Prostate gland (tissue), 2 donors: ENCODE measurements around the gene SLC7A4.

ENCODE experiments used
- POLR2AphosphoS5 ChIP-seq: sonication (generic); formaldehyde crosslinking; IDR thresholded peaks from one replicate; pipeline ENCODE4 v1.6.1; 2017; ENCODE audit warnings: antibody characterized with exemption
- TF ChIP-seq, protein P1 (sequence below), 4 experiments: fragments of 200-600 bp in 2 of 4; fragments of 450-650 bp in 2 of 4; sonication (generic) in 2 of 4; IDR thresholded peaks; 1 replicate in 3 of 4; 2 replicates in 1 of 4; pipeline ENCODE4 v1.5.1; 2016 to 2019; ENCODE audit warnings: antibody characterized with exemption in 4 of 4, mild to moderate bottlenecking in 2 of 4, moderate library complexity in 2 of 4

DNA sequence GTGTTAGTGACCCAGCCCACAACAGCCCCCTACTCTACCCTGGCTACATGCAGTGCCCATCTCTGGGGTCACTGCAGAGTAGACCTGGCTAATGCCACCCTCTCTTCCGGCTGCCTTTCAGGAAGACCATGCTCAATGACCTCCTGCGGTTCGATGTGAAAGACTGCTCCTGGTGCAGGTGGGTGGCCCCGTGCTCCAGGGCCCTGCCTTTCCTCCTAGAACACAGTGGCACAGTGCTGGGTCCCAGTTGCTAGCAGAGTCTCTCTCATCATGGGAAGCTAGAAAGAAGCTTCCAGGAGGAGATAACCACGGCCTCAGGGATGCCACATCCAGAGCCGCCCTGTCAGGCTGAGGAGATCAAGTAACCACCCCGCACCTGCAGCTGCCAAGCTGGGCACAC lies 46.6 kb downstream of the SLC7A4 start:
- TF ChIP-seq, protein P1, sequence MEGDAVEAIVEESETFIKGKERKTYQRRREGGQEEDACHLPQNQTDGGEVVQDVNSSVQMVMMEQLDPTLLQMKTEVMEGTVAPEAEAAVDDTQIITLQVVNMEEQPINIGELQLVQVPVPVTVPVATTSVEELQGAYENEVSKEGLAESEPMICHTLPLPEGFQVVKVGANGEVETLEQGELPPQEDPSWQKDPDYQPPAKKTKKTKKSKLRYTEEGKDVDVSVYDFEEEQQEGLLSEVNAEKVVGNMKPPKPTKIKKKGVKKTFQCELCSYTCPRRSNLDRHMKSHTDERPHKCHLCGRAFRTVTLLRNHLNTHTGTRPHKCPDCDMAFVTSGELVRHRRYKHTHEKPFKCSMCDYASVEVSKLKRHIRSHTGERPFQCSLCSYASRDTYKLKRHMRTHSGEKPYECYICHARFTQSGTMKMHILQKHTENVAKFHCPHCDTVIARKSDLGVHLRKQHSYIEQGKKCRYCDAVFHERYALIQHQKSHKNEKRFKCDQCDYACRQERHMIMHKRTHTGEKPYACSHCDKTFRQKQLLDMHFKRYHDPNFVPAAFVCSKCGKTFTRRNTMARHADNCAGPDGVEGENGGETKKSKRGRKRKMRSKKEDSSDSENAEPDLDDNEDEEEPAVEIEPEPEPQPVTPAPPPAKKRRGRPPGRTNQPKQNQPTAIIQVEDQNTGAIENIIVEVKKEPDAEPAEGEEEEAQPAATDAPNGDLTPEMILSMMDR (IDR thresholded peaks at IDR 0.05), result no peak
- TF ChIP-seq POLR2AphosphoS5, result no peak
